Kidney (tissue), 14 donors: ENCODE data around the gene TTC13. TPM values are rescaled to one million over a fixed set of nuclear protein-coding genes. Genes with fewer than 3 reads are reported as not detected.
A peak's percentile ranks its signal among the peaks of the same experiment; 100 is the strongest.

Experiments
- DNase-seq, 5 donors: peaks; one replicate each; pipeline ENCODE4 v3.0.0-alpha.2; 2013 to 2020
- FAIRE-seq: peaks from 2 replicates; lab custom pipeline; 2012; peaks lifted over from hg19 to GRCh38; lab: Jason Lieb, UNC
- H3K27ac ChIP-seq, 2 donors: one replicate each; pipeline ENCODE4 v1.7.0; 2013; ENCODE audit warnings: low read depth in 2 of 2, low read length in 2 of 2, inconsistent platforms in 1 of 2
- H3K27me3 ChIP-seq: one replicate; pipeline ENCODE4 v1.7.1; 2013; ENCODE audit warnings: low read length, inconsistent platforms; ENCODE audit not compliant: control insufficient read depth, insufficient read depth
- H3K36me3 ChIP-seq, 3 donors: one replicate each; pipeline versions ENCODE4 v1.7.0 to v1.7.1; 2013; ENCODE audit warnings: low read length in 3 of 3, control low read depth in 1 of 3, inconsistent platforms in 1 of 3; ENCODE audit not compliant: insufficient read depth in 3 of 3, control insufficient read depth in 2 of 3
- H3K4me1 ChIP-seq, 3 donors: one replicate each; pipeline versions ENCODE4 v1.7.0 to v1.7.1; 2013; ENCODE audit warnings: low read length in 3 of 3, inconsistent platforms in 1 of 3, low read depth in 1 of 3; ENCODE audit not compliant: control insufficient read depth in 2 of 3, insufficient read depth in 2 of 3
- H3K4me3 ChIP-seq, 3 donors: one replicate each; pipeline versions ENCODE4 v1.7.0 to v1.8.1; 2013; ENCODE audit warnings: low read length in 3 of 3, control low read depth in 1 of 3, inconsistent platforms in 1 of 3
- H3K9ac ChIP-seq, 3 donors: one replicate each; pipeline versions ENCODE4 v1.7.0 to v1.7.1; 2013; ENCODE audit warnings: low read length in 3 of 3, control low read depth in 1 of 3, inconsistent platforms in 1 of 3
- H3K9me3 ChIP-seq, 3 donors: one replicate each; pipeline versions ENCODE4 v1.7.0 to v1.7.1; 2013; ENCODE audit warnings: low read length in 3 of 3, control low read depth in 1 of 3, inconsistent platforms in 1 of 3; ENCODE audit not compliant: control insufficient read depth in 2 of 3, insufficient read depth in 1 of 3
- intact Hi-C: fragments of 100-400 bp; cut with DNase I; formaldehyde crosslinking; loops from one replicate; pipeline ENCODE4 v1.11.1; 2022
- polyA plus RNA-seq: library from polyadenylated mRNA; stranded (reverse); fragments of 350-450 nt; fragmentation: Illumina TruSeq; extraction: RNeasy Lipid Tissue Mini Kit (QIAGEN cat#74804); gene quantifications from one replicate; pipeline ENCODE4 v1.2.3, GENCODE V29; 2014; ENCODE audit warnings: low read depth, low replicate concordance; ENCODE audit not compliant: insufficient read depth
- total RNA-seq: library from RNA; stranded (reverse); fragmentation: NEBNext Ultra II Directional; extraction: Animal tissue kit (Norgen Biotek cat#: 25700); gene quantifications from one replicate; pipeline ENCODE4 v1.2.1, GENCODE V29; 2021
- TF ChIP-seq, protein P1 (sequence below): IDR thresholded peaks from 3 replicates; pipeline ENCODE4 v1.5.1; 2012; ENCODE audit warnings: mild to moderate bottlenecking, moderate library complexity, borderline replicate concordance; ENCODE audit not compliant: insufficient read depth; ENCODE audit errors: extremely low read depth
- donor health status: control.
- donor health status: control.
- donor health status: control.
- donor health status: control.
- donor health status: control.
- donor health status: DM: yes; HTN: yes; CAD: no.
- donor health status: Normal renal cell carcinoma (clear cell type).

The TTC13 gene
- total and polyA plus RNA-seq, 2 donors from 2014 or later = 4.2 to 15.6 TPM

DNA sequence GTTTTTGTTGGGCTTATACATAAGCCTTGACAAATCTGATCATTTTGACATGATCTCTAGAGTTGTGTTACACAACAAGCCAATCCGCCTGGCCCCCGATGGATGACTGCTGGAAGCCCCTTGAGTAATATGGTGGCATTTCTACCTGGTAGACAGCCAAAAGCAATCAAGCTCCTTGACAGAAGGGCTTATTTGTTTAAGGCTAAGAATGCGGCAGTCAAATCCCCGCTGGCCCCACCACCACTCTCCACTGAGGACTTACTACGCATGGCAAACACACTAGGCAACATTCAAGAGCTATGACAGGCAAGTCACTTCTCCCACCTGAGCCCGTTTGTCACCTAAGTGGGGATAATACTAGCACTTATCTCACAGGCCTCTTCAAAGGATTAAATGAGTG is 77.0 kb downstream of the TTC13 start:
- FAIRE-seq (no peak), DNase-seq (peak in 1 of 5 donors; percentile 19)
- Histone ChIP-seq H3K27ac (no peak overlapping the region), H3K4me3 (no peak overlapping the region), H3K4me1 (peaks cover 0 to 4% (median 0%) of the 10 kb centered on the region in 3 donors), H3K9me3 (no peaks in the 10 kb centered on the region), H3K36me3 (no peaks in the 10 kb centered on the region), H3K27me3 (no peaks in the 10 kb centered on the region), H3K9ac (no peak overlapping the region)
- intact Hi-C loops = no loop called here
- TF ChIP-seq, protein P1, sequence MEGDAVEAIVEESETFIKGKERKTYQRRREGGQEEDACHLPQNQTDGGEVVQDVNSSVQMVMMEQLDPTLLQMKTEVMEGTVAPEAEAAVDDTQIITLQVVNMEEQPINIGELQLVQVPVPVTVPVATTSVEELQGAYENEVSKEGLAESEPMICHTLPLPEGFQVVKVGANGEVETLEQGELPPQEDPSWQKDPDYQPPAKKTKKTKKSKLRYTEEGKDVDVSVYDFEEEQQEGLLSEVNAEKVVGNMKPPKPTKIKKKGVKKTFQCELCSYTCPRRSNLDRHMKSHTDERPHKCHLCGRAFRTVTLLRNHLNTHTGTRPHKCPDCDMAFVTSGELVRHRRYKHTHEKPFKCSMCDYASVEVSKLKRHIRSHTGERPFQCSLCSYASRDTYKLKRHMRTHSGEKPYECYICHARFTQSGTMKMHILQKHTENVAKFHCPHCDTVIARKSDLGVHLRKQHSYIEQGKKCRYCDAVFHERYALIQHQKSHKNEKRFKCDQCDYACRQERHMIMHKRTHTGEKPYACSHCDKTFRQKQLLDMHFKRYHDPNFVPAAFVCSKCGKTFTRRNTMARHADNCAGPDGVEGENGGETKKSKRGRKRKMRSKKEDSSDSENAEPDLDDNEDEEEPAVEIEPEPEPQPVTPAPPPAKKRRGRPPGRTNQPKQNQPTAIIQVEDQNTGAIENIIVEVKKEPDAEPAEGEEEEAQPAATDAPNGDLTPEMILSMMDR = no peak

DNA sequence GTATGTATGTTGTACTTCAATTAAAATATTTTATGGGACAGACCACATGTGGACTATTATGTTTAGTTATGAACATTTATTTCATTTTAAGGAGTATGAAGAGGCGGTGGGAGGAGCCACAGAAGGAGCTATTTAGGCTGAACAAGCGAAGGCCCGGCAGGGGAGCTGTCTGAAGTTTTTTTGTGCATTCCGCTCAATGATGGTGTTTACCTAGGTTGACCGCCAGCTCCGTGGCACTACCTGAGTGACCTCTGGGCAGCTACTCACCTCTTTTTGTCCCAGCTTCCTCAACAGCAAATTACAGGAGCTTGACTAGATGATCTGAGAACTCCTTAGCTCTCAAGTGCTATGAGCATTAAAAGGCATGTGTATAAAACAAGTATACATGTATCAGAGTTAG is 77.7 kb downstream of the TTC13 start:
- Histone ChIP-seq H3K4me1 (peaks cover 0 to 4% (median 0%) of the 10 kb centered on the region in 3 donors), H3K9me3 (no peaks in the 10 kb centered on the region), H3K27me3 (no peaks in the 10 kb centered on the region), H3K9ac (no peak overlapping the region), H3K27ac (no peak overlapping the region), H3K36me3 (no peaks in the 10 kb centered on the region), H3K4me3 (no peak overlapping the region)
- DNase-seq (no peak), FAIRE-seq (no peak)
- TF ChIP-seq, protein P1 = no peak
- intact Hi-C loops = no loop called here

DNA sequence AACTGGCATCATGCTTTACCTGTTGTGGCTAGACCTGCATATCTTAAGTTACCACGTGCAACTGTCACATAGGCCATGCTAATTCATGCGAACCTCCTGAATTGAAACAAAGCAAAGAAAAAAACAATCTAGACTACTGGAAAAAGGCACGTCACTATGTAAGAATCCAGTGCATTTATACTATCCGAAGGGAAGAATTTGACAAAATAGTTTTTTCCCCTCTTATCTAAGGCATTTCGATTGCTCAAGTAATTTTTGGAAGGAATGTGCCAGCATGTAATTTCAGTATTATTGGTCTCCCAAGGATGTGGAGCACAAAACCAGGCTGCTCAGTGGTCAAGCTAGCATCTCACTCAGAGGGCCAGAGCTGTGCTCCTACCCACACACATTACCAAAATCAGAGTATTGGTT is 78.8 kb downstream of the TTC13 start:
- H3K9ac ChIP-seq = no peak overlapping the region
- H3K36me3 ChIP-seq = no peaks in the 10 kb centered on the region
- H3K27me3 ChIP-seq = no peaks in the 10 kb centered on the region
- H3K27ac ChIP-seq = no peak overlapping the region
- H3K4me1 ChIP-seq = no peaks in the 10 kb centered on the region
- no peaks in the 10 kb centered on the region for H3K9me3 ChIP-seq
- TF ChIP-seq, protein P1 = no peak
- H3K4me3 ChIP-seq = no peak overlapping the region
- FAIRE-seq (no peak), DNase-seq (peak in 1 of 5 donors; percentile 24)
- intact Hi-C loops = no loop called here

DNA sequence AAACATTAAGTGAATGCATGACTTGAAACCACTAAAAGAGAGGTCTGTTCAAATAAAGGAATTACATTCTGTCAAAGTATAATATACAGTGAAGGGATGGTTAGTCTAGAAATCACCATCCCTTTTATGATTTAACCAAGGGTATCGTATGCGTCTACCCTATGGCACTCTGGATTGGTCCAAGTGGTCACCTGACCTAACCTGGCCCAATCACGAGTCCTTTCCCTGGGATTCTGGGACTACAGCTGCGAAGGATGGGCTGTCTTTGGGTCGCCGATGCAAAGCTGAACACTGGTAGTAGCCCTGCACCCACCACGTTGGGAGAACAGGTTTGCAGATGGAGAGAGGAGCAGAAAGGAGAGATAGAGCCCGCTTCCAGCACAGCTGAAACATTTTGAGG is 79.9 kb downstream of the TTC13 start:
- no peaks in the 10 kb centered on the region for H3K4me1 ChIP-seq
- TF ChIP-seq, protein P1 = no peak

More for the DNA sequence above, 79.9 kb downstream of the TTC13 start:
- Histone ChIP-seq H3K9me3 (no peaks in the 10 kb centered on the region), H3K36me3 (no peaks in the 10 kb centered on the region), H3K9ac (no peak overlapping the region), H3K4me3 (no peak overlapping the region), H3K27me3 (no peaks in the 10 kb centered on the region), H3K27ac (no peak overlapping the region)
- FAIRE-seq = no peak
- no peak for DNase-seq
- intact Hi-C loops = no loop called here
